ENCODE measurements around the gene PI16. TPM values are rescaled to one million over a fixed set of nuclear protein-coding genes. Genes with fewer than 3 reads are reported as not detected.

PI16 gene
- total RNA-seq, 1 experiment from 2014 or later, result 0.17 TPM

GRCh38 chr6:36967757-36968156 is 13.2 kb downstream of the PI16 start (continued):
- no peak for TF ChIP-seq ZNF671 (CRISPR knock-in tag; IDR thresholded peaks at IDR 0.05)
- no peak for TF ChIP-seq E2F5 (CRISPR knock-in tag; IDR thresholded peaks at IDR 0.05)

- POLR2A ChIA-PET, result no interaction called here
- no peak overlapping the region for H3K4me3 Mint-ChIP-seq
- DNase-seq (ENCODE audit: low spot score) (no peak), ATAC-seq (no peak)
- peaks cover 7% of the 10 kb centered on the region for H3K4me1 Mint-ChIP-seq
- TF ChIP-seq CREB1 (CRISPR knock-in tag; IDR thresholded peaks at IDR 0.05), result no peak
- no peak for TF ChIP-seq JUN (CRISPR knock-in tag; IDR thresholded peaks at IDR 0.05)
- TF ChIP-seq, protein P1, sequence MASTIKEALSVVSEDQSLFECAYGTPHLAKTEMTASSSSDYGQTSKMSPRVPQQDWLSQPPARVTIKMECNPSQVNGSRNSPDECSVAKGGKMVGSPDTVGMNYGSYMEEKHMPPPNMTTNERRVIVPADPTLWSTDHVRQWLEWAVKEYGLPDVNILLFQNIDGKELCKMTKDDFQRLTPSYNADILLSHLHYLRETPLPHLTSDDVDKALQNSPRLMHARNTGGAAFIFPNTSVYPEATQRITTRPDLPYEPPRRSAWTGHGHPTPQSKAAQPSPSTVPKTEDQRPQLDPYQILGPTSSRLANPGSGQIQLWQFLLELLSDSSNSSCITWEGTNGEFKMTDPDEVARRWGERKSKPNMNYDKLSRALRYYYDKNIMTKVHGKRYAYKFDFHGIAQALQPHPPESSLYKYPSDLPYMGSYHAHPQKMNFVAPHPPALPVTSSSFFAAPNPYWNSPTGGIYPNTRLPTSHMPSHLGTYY (CRISPR knock-in tag; IDR thresholded peaks at IDR 0.05), result no peak
- TF ChIP-seq RELA (CRISPR knock-in tag; IDR thresholded peaks at IDR 0.05; ENCODE audit: borderline replicate concordance), result no peak
- TF ChIP-seq, protein P2, sequence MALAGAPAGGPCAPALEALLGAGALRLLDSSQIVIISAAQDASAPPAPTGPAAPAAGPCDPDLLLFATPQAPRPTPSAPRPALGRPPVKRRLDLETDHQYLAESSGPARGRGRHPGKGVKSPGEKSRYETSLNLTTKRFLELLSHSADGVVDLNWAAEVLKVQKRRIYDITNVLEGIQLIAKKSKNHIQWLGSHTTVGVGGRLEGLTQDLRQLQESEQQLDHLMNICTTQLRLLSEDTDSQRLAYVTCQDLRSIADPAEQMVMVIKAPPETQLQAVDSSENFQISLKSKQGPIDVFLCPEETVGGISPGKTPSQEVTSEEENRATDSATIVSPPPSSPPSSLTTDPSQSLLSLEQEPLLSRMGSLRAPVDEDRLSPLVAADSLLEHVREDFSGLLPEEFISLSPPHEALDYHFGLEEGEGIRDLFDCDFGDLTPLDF (CRISPR knock-in tag; IDR thresholded peaks at IDR 0.05), result no peak
- TF ChIP-seq ELF4 (CRISPR knock-in tag; IDR thresholded peaks at IDR 0.05; ENCODE audit: low read depth), result no peak
- no peak for TF ChIP-seq SMAD3 (CRISPR knock-in tag; IDR thresholded peaks at IDR 0.05; ENCODE audit: borderline replicate concordance)
- no peaks in the 10 kb centered on the region for H3K27me3 Mint-ChIP-seq (ENCODE audit: low read depth)
- H3K36me3 Mint-ChIP-seq, result peaks cover 52% of the 10 kb centered on the region
- no peaks in the 10 kb centered on the region for H3K9me3 Mint-ChIP-seq
- no peak overlapping the region for H3K27ac Mint-ChIP-seq
- CTCF ChIA-PET, result interaction anchor here (3.7 kb wide), 1 partner anchor 50 kb away, joined by 16 read pairs; no protein-coding TSS in a partner anchor
Observed at GRCh38 chr6:36968266-36968977, 13.9 kb downstream of the PI16 start.

- Mint-ChIP-seq H3K27me3 (ENCODE audit: low read depth) (no peaks in the 10 kb centered on the region), H3K4me1 (0 out of 2 replicates have a peak, but pooled peaks cover 2% of the 10 kb centered on the region), H3K9me3 (no peaks in the 10 kb centered on the region), H3K4me3 (no peak overlapping the region), H3K27ac (no peak overlapping the region), H3K36me3 (peaks cover 60% of the 10 kb centered on the region)
- ChIA-PET CTCF (no interaction called here), POLR2A (no interaction called here)
- ATAC-seq, result no peak
- TF ChIP-seq TEAD4 (CRISPR knock-in tag; IDR thresholded peaks at IDR 0.05), result no peak
- TF ChIP-seq, protein P3, sequence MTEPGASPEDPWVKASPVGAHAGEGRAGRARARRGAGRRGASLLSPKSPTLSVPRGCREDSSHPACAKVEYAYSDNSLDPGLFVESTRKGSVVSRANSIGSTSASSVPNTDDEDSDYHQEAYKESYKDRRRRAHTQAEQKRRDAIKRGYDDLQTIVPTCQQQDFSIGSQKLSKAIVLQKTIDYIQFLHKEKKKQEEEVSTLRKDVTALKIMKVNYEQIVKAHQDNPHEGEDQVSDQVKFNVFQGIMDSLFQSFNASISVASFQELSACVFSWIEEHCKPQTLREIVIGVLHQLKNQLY (CRISPR knock-in tag; IDR thresholded peaks at IDR 0.05), result no peak
- TF ChIP-seq, protein P4, sequence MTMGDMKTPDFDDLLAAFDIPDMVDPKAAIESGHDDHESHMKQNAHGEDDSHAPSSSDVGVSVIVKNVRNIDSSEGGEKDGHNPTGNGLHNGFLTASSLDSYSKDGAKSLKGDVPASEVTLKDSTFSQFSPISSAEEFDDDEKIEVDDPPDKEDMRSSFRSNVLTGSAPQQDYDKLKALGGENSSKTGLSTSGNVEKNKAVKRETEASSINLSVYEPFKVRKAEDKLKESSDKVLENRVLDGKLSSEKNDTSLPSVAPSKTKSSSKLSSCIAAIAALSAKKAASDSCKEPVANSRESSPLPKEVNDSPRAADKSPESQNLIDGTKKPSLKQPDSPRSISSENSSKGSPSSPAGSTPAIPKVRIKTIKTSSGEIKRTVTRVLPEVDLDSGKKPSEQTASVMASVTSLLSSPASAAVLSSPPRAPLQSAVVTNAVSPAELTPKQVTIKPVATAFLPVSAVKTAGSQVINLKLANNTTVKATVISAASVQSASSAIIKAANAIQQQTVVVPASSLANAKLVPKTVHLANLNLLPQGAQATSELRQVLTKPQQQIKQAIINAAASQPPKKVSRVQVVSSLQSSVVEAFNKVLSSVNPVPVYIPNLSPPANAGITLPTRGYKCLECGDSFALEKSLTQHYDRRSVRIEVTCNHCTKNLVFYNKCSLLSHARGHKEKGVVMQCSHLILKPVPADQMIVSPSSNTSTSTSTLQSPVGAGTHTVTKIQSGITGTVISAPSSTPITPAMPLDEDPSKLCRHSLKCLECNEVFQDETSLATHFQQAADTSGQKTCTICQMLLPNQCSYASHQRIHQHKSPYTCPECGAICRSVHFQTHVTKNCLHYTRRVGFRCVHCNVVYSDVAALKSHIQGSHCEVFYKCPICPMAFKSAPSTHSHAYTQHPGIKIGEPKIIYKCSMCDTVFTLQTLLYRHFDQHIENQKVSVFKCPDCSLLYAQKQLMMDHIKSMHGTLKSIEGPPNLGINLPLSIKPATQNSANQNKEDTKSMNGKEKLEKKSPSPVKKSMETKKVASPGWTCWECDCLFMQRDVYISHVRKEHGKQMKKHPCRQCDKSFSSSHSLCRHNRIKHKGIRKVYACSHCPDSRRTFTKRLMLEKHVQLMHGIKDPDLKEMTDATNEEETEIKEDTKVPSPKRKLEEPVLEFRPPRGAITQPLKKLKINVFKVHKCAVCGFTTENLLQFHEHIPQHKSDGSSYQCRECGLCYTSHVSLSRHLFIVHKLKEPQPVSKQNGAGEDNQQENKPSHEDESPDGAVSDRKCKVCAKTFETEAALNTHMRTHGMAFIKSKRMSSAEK (CRISPR knock-in tag; IDR thresholded peaks at IDR 0.05; ENCODE audit: borderline replicate concordance), result no peak
- TF ChIP-seq MAX (CRISPR knock-in tag; IDR thresholded peaks at IDR 0.05), result no peak
- TF ChIP-seq, protein P2 (CRISPR knock-in tag; IDR thresholded peaks at IDR 0.05), result no peak
- TF ChIP-seq ELF4 (CRISPR knock-in tag; IDR thresholded peaks at IDR 0.05; ENCODE audit: low read depth), result no peak
- TF ChIP-seq FOXP1 (CRISPR knock-in tag; IDR thresholded peaks at IDR 0.05; ENCODE audit: borderline replicate concordance), result no peak
- no peak for TF ChIP-seq ZNF263 (CRISPR knock-in tag; IDR thresholded peaks at IDR 0.05; ENCODE audit: low read depth)
- no peak for TF ChIP-seq TCF7 (CRISPR knock-in tag; IDR thresholded peaks at IDR 0.05; ENCODE audit: low read depth)
- no peak for TF ChIP-seq AR (CRISPR knock-in tag; IDR thresholded peaks at IDR 0.05)
- no peak for DNase-seq (ENCODE audit: low spot score)
Observed at GRCh38 chr6:36969240-36969691, 14.7 kb downstream of the PI16 start.
